Vagina (tissue), 2 donors: ENCODE measurements around the gene ABCC3.

Source experiments
- CTCF ChIP-seq, 3 experiments: fragments of 450-650 bp in 2 of 3; fragments of 200-600 bp in 1 of 3; sonication (generic) in 1 of 3; IDR thresholded peaks; one replicate each; pipeline ENCODE4 v1.5.1; 2017 to 2019; ENCODE audit warnings: antibody characterized with exemption in 3 of 3, mild to moderate bottlenecking in 2 of 3, moderate library complexity in 2 of 3
- POLR2A ChIP-seq, 2 donors: fragments of 450-650 bp; IDR thresholded peaks; one replicate each; pipeline ENCODE4 v1.6.1; 2017; ENCODE audit warnings: antibody characterized with exemption in 2 of 2, mild to moderate bottlenecking in 2 of 2, moderate library complexity in 2 of 2
- POLR2AphosphoS5 ChIP-seq, 2 donors: sonication (generic); formaldehyde crosslinking; IDR thresholded peaks; one replicate each; pipeline ENCODE4 v1.9.0; 2017; ENCODE audit warnings: antibody characterized with exemption in 2 of 2, mild to moderate bottlenecking in 2 of 2, low read depth in 1 of 2; ENCODE audit not compliant: insufficient read depth in 1 of 2

GRCh38 chr17:50696365-50696879, 61.7 kb downstream of the ABCC3 start:
- no peak for TF ChIP-seq CTCF (IDR thresholded peaks at IDR 0.05)
- no peak for TF ChIP-seq POLR2A (IDR thresholded peaks at IDR 0.05)
- TF ChIP-seq POLR2AphosphoS5 (IDR thresholded peaks at IDR 0.05; ENCODE audit: insufficient read depth in 1 of 2, low read depth in 1 of 2), result no peak
